Keratinocyte (primary cell): ENCODE results near the gene ZBTB49.

ENCODE experiments used
- EZH2 ChIP-seq: IDR thresholded peaks from one replicate; pipeline ENCODE4 v1.6.1; 2012; ENCODE audit warnings: inconsistent platforms, mild to moderate bottlenecking, low read length, moderate library complexity
- TF ChIP-seq, protein P1 (sequence below), 3 experiments: IDR thresholded peaks in 1 of 3; conservative IDR thresholded peaks in 1 of 3; optimal IDR thresholded peaks in 1 of 3; 2 replicates in 2 of 3; 3 replicates in 1 of 3; pipeline versions ENCODE3 to v1.5.1; 2011; ENCODE audit warnings: low read length in 3 of 3, mild to moderate bottlenecking in 3 of 3, moderate library complexity in 2 of 3, control low read depth in 1 of 3, inconsistent platforms in 1 of 3; ENCODE audit not compliant: insufficient read depth in 2 of 3; ENCODE audit errors: extremely low read depth in 1 of 3

GRCh38 chr4:4302001-4302400 lies 11.9 kb downstream of the ZBTB49 start:
- TF ChIP-seq, protein P1, sequence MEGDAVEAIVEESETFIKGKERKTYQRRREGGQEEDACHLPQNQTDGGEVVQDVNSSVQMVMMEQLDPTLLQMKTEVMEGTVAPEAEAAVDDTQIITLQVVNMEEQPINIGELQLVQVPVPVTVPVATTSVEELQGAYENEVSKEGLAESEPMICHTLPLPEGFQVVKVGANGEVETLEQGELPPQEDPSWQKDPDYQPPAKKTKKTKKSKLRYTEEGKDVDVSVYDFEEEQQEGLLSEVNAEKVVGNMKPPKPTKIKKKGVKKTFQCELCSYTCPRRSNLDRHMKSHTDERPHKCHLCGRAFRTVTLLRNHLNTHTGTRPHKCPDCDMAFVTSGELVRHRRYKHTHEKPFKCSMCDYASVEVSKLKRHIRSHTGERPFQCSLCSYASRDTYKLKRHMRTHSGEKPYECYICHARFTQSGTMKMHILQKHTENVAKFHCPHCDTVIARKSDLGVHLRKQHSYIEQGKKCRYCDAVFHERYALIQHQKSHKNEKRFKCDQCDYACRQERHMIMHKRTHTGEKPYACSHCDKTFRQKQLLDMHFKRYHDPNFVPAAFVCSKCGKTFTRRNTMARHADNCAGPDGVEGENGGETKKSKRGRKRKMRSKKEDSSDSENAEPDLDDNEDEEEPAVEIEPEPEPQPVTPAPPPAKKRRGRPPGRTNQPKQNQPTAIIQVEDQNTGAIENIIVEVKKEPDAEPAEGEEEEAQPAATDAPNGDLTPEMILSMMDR (optimal IDR thresholded peaks at IDR 0.05 in 1 of 3, IDR thresholded peaks at IDR 0.05 in 1 of 3, conservative IDR thresholded peaks at IDR 0.05 in 1 of 3; ENCODE audit: extremely low read depth in 1 of 3, insufficient read depth in 2 of 3, low read length in 3 of 3), result no peak
- no peak for TF ChIP-seq EZH2
